GM12878 (cell line): Measurements from ENCODE around the gene ARID3B. TPM values are rescaled to one million over a fixed set of nuclear protein-coding genes. Genes with fewer than 3 reads are reported as not detected.

Experiments
- ATAC-seq: fragments of 200-7000 bp; cut with Tn5 transposase; 3 replicates; pipeline ENCODE4 v1.9.1; 2020; ENCODE audit warnings: mild to moderate bottlenecking, moderate library complexity
- BruUV-seq: library from RNA; stranded (reverse); fragments of 400-500 nt; replicated peaks from 2 replicates; lab custom pipeline; 2021; lab: Mats Ljungman, UMichigan
- CTCF ChIA-PET: fragments of 300-600 bp; sonication (Branson Sonifier 250); formaldehyde crosslinking; extraction: SDS; loops from one replicate; lab custom pipeline; 2021; ENCODE audit warnings: inconsistent platforms; lab: Yijun Ruan, JAX
- POLR2A ChIA-PET: fragments of 350-600 bp; formaldehyde crosslinking; extraction: SDS; loops from one replicate; lab custom pipeline; 2021; ENCODE audit warnings: inconsistent platforms; lab: Charles Lee
- RAD21 ChIA-PET: fragments of 300-600 bp; sonication (Branson Sonifier 250); formaldehyde crosslinking; loops from one replicate; lab custom pipeline; 2023; ENCODE audit warnings: antibody characterized with exemption; ENCODE audit not compliant: unreplicated experiment; lab: Charles Lee
- SMC1A ChIA-PET: fragments of 300-600 bp; sonication (Branson Sonifier 250); formaldehyde crosslinking; loops from one replicate; lab custom pipeline; 2023; ENCODE audit not compliant: unreplicated experiment, uncharacterized antibody; lab: Charles Lee
- DNase-seq: peaks from one replicate; pipeline ENCODE4 v3.0.0-alpha.2; 2011; ENCODE audit warnings: low read depth, low spot score
- FAIRE-seq: peaks from 3 replicates; lab custom pipeline; 2011; peaks lifted over from hg19 to GRCh38; lab: Jason Lieb, UNC
- H2AFZ ChIP-seq: 2 replicates; pipeline ENCODE4 v1.6.0; 2011; ENCODE audit warnings: low read depth, low read length, control low read depth; ENCODE audit not compliant: control insufficient read depth
- H3K27ac ChIP-seq: 2 replicates; pipeline ENCODE4 v1.5.1; 2011; ENCODE audit warnings: control low read depth; ENCODE audit not compliant: control insufficient read depth, insufficient read depth
- H3K27me3 ChIP-seq, 2 experiments: replicated peaks in 1 of 2; 2 replicates each; pipeline versions ENCODE4 v1.6.0 to v1.6.1; 2011; ENCODE audit warnings: low read length in 1 of 2; ENCODE audit not compliant: control insufficient read depth in 2 of 2, insufficient read depth in 2 of 2
- H3K36me3 ChIP-seq, 2 experiments: 2 replicates each; pipeline ENCODE4 v1.5.1; 2011; ENCODE audit warnings: low read length in 1 of 2; ENCODE audit not compliant: control insufficient read depth in 2 of 2, insufficient read depth in 2 of 2
- H3K4me1 ChIP-seq: 2 replicates; pipeline ENCODE4 v1.6.1; 2011; ENCODE audit warnings: mild to moderate bottlenecking, low read length, moderate library complexity, mixed read lengths; ENCODE audit not compliant: control insufficient read depth, insufficient read depth
- H3K4me2 ChIP-seq: 2 replicates; pipeline ENCODE4 v1.6.0; 2011; ENCODE audit warnings: control low read depth; ENCODE audit not compliant: control insufficient read depth, insufficient read depth
- H3K4me3 ChIP-seq: fragments of 200-600 bp; sonication (generic); 2 replicates; pipeline ENCODE4 v1.5.1; 2016
- H3K79me2 ChIP-seq: 2 replicates; pipeline ENCODE4 v1.6.0; 2011; ENCODE audit warnings: low read length; ENCODE audit not compliant: control insufficient read depth, insufficient read depth
- H3K9ac ChIP-seq: 2 replicates; pipeline ENCODE4 v1.8.0; 2011; ENCODE audit warnings: low read length, control low read depth, mixed read lengths; ENCODE audit not compliant: control insufficient read depth, insufficient read depth
- H3K9me3 ChIP-seq: replicated peaks from 3 replicates; pipeline ENCODE4 v1.5.1; 2011; ENCODE audit warnings: mild to moderate bottlenecking, low read length; ENCODE audit not compliant: control insufficient read depth, insufficient read depth
- H4K20me1 ChIP-seq: 2 replicates; pipeline ENCODE4 v1.6.0; 2011; ENCODE audit not compliant: control insufficient read depth, insufficient read depth
- IKZF2 ChIP-seq, 2 experiments: fragments of 450-650 bp; IDR thresholded peaks; 2 replicates each; pipeline ENCODE4 v1.6.1; 2017; ENCODE audit warnings: mild to moderate bottlenecking in 2 of 2, moderate library complexity in 2 of 2
- KLF5 ChIP-seq: fragments of 450-650 bp; IDR thresholded peaks from 2 replicates; pipeline ENCODE4 v1.6.1; 2014; ENCODE audit warnings: mild to moderate bottlenecking; ENCODE audit not compliant: partially characterized antibody
- NBN ChIP-seq: fragments of 450-650 bp; IDR thresholded peaks from 2 replicates; pipeline ENCODE4 v1.6.1; 2016
- PBX3 ChIP-seq: IDR thresholded peaks from 2 replicates; pipeline ENCODE4 v1.6.1; 2011; ENCODE audit warnings: mild to moderate bottlenecking, low read depth, low read length, moderate library complexity; ENCODE audit not compliant: insufficient replicate concordance
- SUZ12 ChIP-seq: fragments of 200-600 bp; sonication (generic); IDR thresholded peaks from one replicate; pipeline ENCODE4 v1.6.1; 2018; ENCODE audit warnings: antibody characterized with exemption, mild to moderate bottlenecking; ENCODE audit not compliant: unreplicated experiment
- WRNIP1 ChIP-seq: IDR thresholded peaks from 2 replicates; pipeline ENCODE4 v1.6.1; 2011; ENCODE audit warnings: low read depth, low read length, improper control_type of control experiment, borderline replicate concordance
- ZBED1 ChIP-seq: IDR thresholded peaks from 2 replicates; pipeline ENCODE4 v1.6.1; 2016; ENCODE audit warnings: borderline replicate concordance
- ZNF207 ChIP-seq: fragments of 450-650 bp; IDR thresholded peaks from 2 replicates; pipeline ENCODE4 v1.6.1; 2014; ENCODE audit warnings: antibody characterized with exemption, mild to moderate bottlenecking, borderline replicate concordance
- ZNF384 ChIP-seq: IDR thresholded peaks from 2 replicates; pipeline ENCODE4 v1.6.1; 2012; ENCODE audit warnings: low read depth, mild to moderate bottlenecking, low read length, improper control_type of control experiment, borderline replicate concordance
- WGBS: methylation state at CpG from one replicate; pipeline ENCODE4 v1.1.6; 2016; ENCODE audit warnings: low lambda C conversion rate; ENCODE audit not compliant: insufficient replicate concordance, insufficient coverage; ENCODE audit errors: missing lambda C conversion rate; 5-methylcytosine and 5-hydroxymethylcytosine counted together
- in situ Hi-C: fragments of 300-500 bp; cut with MboI; formaldehyde crosslinking; loops from 9 replicates; pipeline ENCODE4 v1.14.3; 2018; ENCODE audit warnings: mixed read lengths
- intact Hi-C: fragments of 100-400 bp; cut with micrococcal nuclease; formaldehyde crosslinking; loops from one replicate; pipeline ENCODE4 v1.14.2; 2022; ENCODE audit not compliant: unreplicated experiment
- polyA plus RNA-seq, 11 experiments: library from polyadenylated mRNA; depleted of rRNA in 4 of 11; unstranded in 6 of 11; stranded (reverse) in 5 of 11; fragments of >200 nt; fragmentation: Nextera tagmentation in 4 of 11; fragmentation: Illumina TruSeq in 1 of 11; extraction: Ambion mirVana in 4 of 11; extraction: Trizol in 1 of 11; gene quantifications; 1 replicate in 1 of 11; 2 replicates in 10 of 11; pipeline versions ENCODE4 v1.2.1 to v1.2.3, GENCODE V29; 2011 to 2016; ENCODE audit warnings: inconsistent platforms in 2 of 11, missing spikeins in 2 of 11, low read depth in 1 of 11
- total RNA-seq, 4 experiments: library from RNA; depleted of rRNA in 3 of 4; stranded (reverse); fragments of >200 nt in 3 of 4; fragmentation: Illumina TruSeq in 1 of 4; extraction: Trizol in 1 of 4; gene quantifications; 2 replicates each; pipeline versions ENCODE4 v1.2.1 to v1.2.3, GENCODE V29; 2013 to 2021
- TF ChIP-seq, protein P1 (sequence below): fragments of 450-650 bp; formaldehyde crosslinking; IDR thresholded peaks from 2 replicates; pipeline ENCODE4 v1.4.0; 2022; ENCODE audit warnings: mild to moderate bottlenecking, moderate library complexity

The ARID3B gene
- total and polyA plus RNA-seq, 10 of the 15 experiments (the other 5 are each of a cell fraction or from before 2014, with no cell fraction given): 1.1 to 33.4 (median 24.0) TPM

- H3K4me1 ChIP-seq: no peaks in the 10 kb centered on the region
- H2AFZ ChIP-seq: no peak overlapping the region
- no peaks in the 10 kb centered on the region for H3K9me3 ChIP-seq
- TF ChIP-seq PBX3 (no peak), ZNF384 (no peak)
- intact Hi-C loops (no loop called here), in situ Hi-C loops (no loop called here)
- 96% methylated on average over 4 of the region's 4 CpGs for WGBS
- H3K4me3 ChIP-seq: no peak overlapping the region
- POLR2A ChIA-PET: no interaction called here
- no peak overlapping the region for H3K27ac ChIP-seq
- RAD21 ChIA-PET: interaction anchor here (1.2 kb wide), 1 partner anchor 25 kb away, joined by 3 read pairs; no protein-coding TSS in a partner anchor
- no peak for DNase-seq
- no TSS peak for BruUV-seq
- FAIRE-seq: no peak
- H3K9ac ChIP-seq: no peak overlapping the region
- no peak overlapping the region for H3K4me2 ChIP-seq
- ATAC-seq: no peak
- no peaks in the 10 kb centered on the region for H3K27me3 ChIP-seq
- CTCF ChIA-PET: no interaction called here
- H4K20me1 ChIP-seq: no peaks in the 10 kb centered on the region
- H3K79me2 ChIP-seq: no peaks in the 10 kb centered on the region
- H3K36me3 ChIP-seq: no peaks in the 10 kb centered on the region
- SMC1A ChIA-PET: no interaction called here
These were observed 20.6 kb upstream of the ARID3B start for GRCh38 chr15:74520407-74520806.

DNA sequence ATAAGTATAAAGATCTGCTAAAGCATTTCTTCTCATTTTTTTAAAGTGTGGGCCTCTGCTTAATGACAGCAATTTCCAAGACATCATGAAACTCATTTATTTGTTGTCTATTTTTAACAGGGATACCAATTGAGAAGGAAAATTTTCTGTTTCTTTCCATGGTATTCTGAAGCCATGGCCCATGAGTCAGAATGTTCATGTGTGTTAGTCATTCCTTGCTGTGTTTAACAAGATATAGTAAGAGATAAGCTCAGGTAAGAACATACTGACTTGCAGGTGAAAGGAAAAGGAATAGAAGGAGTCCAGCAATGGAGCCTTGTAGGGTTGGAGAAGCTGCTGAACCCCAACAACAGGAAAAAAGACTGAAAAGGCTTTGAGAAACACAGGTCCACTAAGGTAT lies 17.0 kb upstream of the ARID3B start:
- Histone ChIP-seq H3K9me3 (no peaks in the 10 kb centered on the region), H3K36me3 (no peaks in the 10 kb centered on the region), H3K4me1 (no peaks in the 10 kb centered on the region), H3K4me3 (no peak overlapping the region), H3K4me2 (no peak overlapping the region), H2AFZ (no peak overlapping the region), H4K20me1 (no peaks in the 10 kb centered on the region), H3K27me3 (no peaks in the 10 kb centered on the region), H3K27ac (no peak overlapping the region), H3K9ac (no peak overlapping the region), H3K79me2 (no peaks in the 10 kb centered on the region)
- FAIRE-seq (peak; percentile 47), DNase-seq (no peak), ATAC-seq (no peak)
- ChIA-PET RAD21 (interaction anchor here (1.1 kb wide), 1 partner anchor 16 kb away, joined by 5 read pairs; the partner anchor contains the start of gene ARID3B), SMC1A (no interaction called here), POLR2A (no interaction called here), CTCF (no interaction called here)
- intact Hi-C loops (no loop called here), in situ Hi-C loops (no loop called here)
- TF ChIP-seq SUZ12 (no peak), ZBED1 (no peak), WRNIP1 (no peak), NBN (no peak), IKZF2 (IDR thresholded peaks at IDR 0.05) (no peak), ZNF207 (no peak), KLF5 (no peak)
- TF ChIP-seq, protein P1, sequence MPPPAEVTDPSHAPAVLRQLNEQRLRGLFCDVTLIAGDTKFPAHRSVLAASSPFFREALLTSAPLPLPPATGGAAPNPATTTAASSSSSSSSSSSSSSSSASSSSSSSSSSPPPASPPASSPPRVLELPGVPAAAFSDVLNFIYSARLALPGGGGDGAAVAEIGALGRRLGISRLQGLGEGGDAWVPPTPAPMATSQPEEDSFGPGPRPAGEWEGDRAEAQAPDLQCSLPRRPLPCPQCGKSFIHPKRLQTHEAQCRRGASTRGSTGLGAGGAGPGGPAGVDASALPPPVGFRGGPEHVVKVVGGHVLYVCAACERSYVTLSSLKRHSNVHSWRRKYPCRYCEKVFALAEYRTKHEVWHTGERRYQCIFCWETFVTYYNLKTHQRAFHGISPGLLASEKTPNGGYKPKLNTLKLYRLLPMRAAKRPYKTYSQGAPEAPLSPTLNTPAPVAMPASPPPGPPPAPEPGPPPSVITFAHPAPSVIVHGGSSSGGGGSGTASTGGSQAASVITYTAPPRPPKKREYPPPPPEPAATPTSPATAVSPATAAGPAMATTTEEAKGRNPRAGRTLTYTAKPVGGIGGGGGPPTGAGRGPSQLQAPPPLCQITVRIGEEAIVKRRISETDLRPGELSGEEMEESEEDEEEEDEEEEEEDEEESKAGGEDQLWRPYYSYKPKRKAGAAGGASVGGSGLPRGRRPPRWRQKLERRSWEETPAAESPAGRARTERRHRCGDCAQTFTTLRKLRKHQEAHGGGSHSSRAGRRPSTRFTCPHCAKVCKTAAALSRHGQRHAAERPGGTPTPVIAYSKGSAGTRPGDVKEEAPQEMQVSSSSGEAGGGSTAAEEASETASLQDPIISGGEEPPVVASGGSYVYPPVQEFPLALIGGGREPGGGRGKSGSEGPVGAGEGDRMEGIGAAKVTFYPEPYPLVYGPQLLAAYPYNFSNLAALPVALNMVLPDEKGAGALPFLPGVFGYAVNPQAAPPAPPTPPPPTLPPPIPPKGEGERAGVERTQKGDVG (CRISPR knock-in tag): no peak
- BruUV-seq: no TSS peak
